NB4 (cell line): ENCODE measurements around the gene LCN2.

ENCODE experiments used
- POLR2A ChIP-seq: IDR thresholded peaks from 2 replicates; pipeline ENCODE4 v1.6.1; 2011; ENCODE audit warnings: mild to moderate bottlenecking; ENCODE audit not compliant: insufficient read length; ENCODE audit errors: extremely low read depth
- TF ChIP-seq, protein P1 (sequence below): IDR thresholded peaks from 2 replicates; pipeline ENCODE4 v1.6.1; 2011; ENCODE audit warnings: low read depth, low read length
- TF ChIP-seq, protein P2 (sequence below): IDR thresholded peaks from one replicate; pipeline ENCODE4 v1.5.1; 2012; ENCODE audit warnings: low read depth, low read length

DNA sequence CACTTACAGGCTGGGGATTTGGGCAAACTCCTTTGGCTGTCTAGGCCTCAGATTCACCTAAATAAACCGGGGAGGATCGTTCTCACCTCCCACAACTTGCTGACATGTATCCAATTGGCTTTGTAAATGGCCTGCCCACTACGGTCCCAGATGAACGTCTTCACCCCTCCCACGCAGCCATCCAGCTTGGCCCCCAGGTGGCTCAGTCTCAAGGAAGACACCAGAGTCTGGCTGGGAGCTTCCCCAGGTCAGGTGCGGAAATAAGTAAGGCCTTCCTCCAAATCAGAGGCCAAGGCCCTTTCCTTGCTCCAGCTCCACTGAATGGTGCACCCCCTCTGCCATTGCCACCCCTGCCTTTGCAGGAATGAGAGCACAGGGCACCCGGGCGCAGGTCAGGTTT lies 30.7 kb downstream of the LCN2 start:
- no peak for TF ChIP-seq POLR2A
- TF ChIP-seq, protein P1, sequence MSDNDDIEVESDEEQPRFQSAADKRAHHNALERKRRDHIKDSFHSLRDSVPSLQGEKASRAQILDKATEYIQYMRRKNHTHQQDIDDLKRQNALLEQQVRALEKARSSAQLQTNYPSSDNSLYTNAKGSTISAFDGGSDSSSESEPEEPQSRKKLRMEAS, result no peak
- TF ChIP-seq, protein P2, sequence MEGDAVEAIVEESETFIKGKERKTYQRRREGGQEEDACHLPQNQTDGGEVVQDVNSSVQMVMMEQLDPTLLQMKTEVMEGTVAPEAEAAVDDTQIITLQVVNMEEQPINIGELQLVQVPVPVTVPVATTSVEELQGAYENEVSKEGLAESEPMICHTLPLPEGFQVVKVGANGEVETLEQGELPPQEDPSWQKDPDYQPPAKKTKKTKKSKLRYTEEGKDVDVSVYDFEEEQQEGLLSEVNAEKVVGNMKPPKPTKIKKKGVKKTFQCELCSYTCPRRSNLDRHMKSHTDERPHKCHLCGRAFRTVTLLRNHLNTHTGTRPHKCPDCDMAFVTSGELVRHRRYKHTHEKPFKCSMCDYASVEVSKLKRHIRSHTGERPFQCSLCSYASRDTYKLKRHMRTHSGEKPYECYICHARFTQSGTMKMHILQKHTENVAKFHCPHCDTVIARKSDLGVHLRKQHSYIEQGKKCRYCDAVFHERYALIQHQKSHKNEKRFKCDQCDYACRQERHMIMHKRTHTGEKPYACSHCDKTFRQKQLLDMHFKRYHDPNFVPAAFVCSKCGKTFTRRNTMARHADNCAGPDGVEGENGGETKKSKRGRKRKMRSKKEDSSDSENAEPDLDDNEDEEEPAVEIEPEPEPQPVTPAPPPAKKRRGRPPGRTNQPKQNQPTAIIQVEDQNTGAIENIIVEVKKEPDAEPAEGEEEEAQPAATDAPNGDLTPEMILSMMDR, result no peak
